Endothelial cell (in vitro differentiated cells): ENCODE measurements around the gene RAD9A. TPM values are rescaled to one million over a fixed set of nuclear protein-coding genes. Genes with fewer than 3 reads are reported as not detected.

ENCODE experiments used
- DNase-seq: peaks from one replicate; pipeline ENCODE4 v3.0.0; 2021; ENCODE audit warnings: low spot score
- H3K27ac Mint-ChIP-seq: one replicate; pipeline ENCODE4 v1.8.0; 2021; ENCODE audit warnings: mixed read lengths, inconsistent platforms; ENCODE audit not compliant: unreplicated experiment
- H3K27me3 Mint-ChIP-seq: one replicate; pipeline ENCODE4 v1.8.0; 2021; ENCODE audit warnings: mild to moderate bottlenecking, moderate library complexity, mixed read lengths, inconsistent platforms; ENCODE audit not compliant: unreplicated experiment
- H3K36me3 Mint-ChIP-seq: one replicate; pipeline ENCODE4 v1.8.0; 2021; ENCODE audit warnings: mild to moderate bottlenecking, low read depth, mixed read lengths, inconsistent platforms; ENCODE audit not compliant: unreplicated experiment
- H3K4me1 Mint-ChIP-seq: one replicate; pipeline ENCODE4 v1.8.0; 2021; ENCODE audit warnings: mild to moderate bottlenecking, mixed read lengths, inconsistent platforms; ENCODE audit not compliant: unreplicated experiment
- H3K4me3 Mint-ChIP-seq: one replicate; pipeline ENCODE4 v1.8.0; 2021; ENCODE audit warnings: mild to moderate bottlenecking, mixed read lengths, inconsistent platforms; ENCODE audit not compliant: unreplicated experiment
- H3K9me3 Mint-ChIP-seq: one replicate; pipeline ENCODE4 v1.8.0; 2021; ENCODE audit warnings: mixed read lengths, inconsistent platforms; ENCODE audit not compliant: unreplicated experiment
- CTCF ChIP-seq: fragments of 200-600 bp; sonication (generic); IDR thresholded peaks from one replicate; pipeline ENCODE4 v1.5.0; 2021; ENCODE audit warnings: antibody characterized with exemption; ENCODE audit not compliant: unreplicated experiment
- total RNA-seq: library from RNA; stranded (reverse); fragmentation: NEBNext Ultra II Directional; extraction: Animal tissue kit (Norgen Biotek cat#: 25700); gene quantifications from one replicate; pipeline ENCODE4 v1.2.1, GENCODE V29; 2021; ENCODE audit not compliant: unreplicated experiment

Gene RAD9A
- total RNA-seq, 1 donor from 2014 or later, result 18.4 TPM

GRCh38 chr11:67439321-67440228 lies 47.8 kb downstream of the RAD9A start:
- H3K36me3 Mint-ChIP-seq, result peaks cover 15% of the 10 kb centered on the region
- peak overlapping the region; percentile 64 for H3K27ac Mint-ChIP-seq
- H3K27me3 Mint-ChIP-seq, result peaks cover 30% of the 10 kb centered on the region
- H3K4me1 Mint-ChIP-seq, result peaks cover 16% of the 10 kb centered on the region
- no peaks in the 10 kb centered on the region for H3K9me3 Mint-ChIP-seq
- DNase-seq, result no peak
- TF ChIP-seq CTCF, result no peak
- H3K4me3 Mint-ChIP-seq, result peak overlapping the region; percentile 42

- Mint-ChIP-seq H3K9me3 (no peaks in the 10 kb centered on the region), H3K4me3 (peak overlapping the region; percentile 10), H3K36me3 (peaks cover 15% of the 10 kb centered on the region)
Measured at GRCh38 chr11:67440229-67441097, 48.7 kb downstream of the RAD9A start.

GRCh38 chr11:67441098-67441563 lies 49.3 kb downstream of the RAD9A start:
- H3K9me3 Mint-ChIP-seq, result no peaks in the 10 kb centered on the region
- H3K27me3 Mint-ChIP-seq, result peaks cover 29% of the 10 kb centered on the region
- peak overlapping the region; percentile 42 for H3K27ac Mint-ChIP-seq
- no peak overlapping the region for H3K4me3 Mint-ChIP-seq
- H3K4me1 Mint-ChIP-seq, result peaks cover 24% of the 10 kb centered on the region
- TF ChIP-seq CTCF, result no peak
- no peak for DNase-seq
- H3K36me3 Mint-ChIP-seq, result peaks cover 15% of the 10 kb centered on the region

More at GRCh38 chr11:67440229-67441097, 48.7 kb downstream of the RAD9A start:
- H3K27me3 Mint-ChIP-seq, result peaks cover 29% of the 10 kb centered on the region
- no peak for DNase-seq
- H3K27ac Mint-ChIP-seq, result no peak overlapping the region
- TF ChIP-seq CTCF, result no peak
- H3K4me1 Mint-ChIP-seq, result peaks cover 23% of the 10 kb centered on the region

GRCh38 chr11:67441731-67442351 lies 50.1 kb downstream of the RAD9A start:
- Mint-ChIP-seq H3K27ac (peak overlapping the region; percentile 80), H3K4me3 (peak overlapping the region; percentile 95), H3K27me3 (peaks cover 29% of the 10 kb centered on the region), H3K9me3 (no peaks in the 10 kb centered on the region), H3K36me3 (peaks cover 11% of the 10 kb centered on the region), H3K4me1 (peaks cover 21% of the 10 kb centered on the region)
- no peak for TF ChIP-seq CTCF
- DNase-seq, result no peak
